ENCODE measurements around the gene PTPRE.

GRCh38 chr10:128059266-128059981, 152.5 kb downstream of the PTPRE start:
- TF ChIP-seq POLR2AphosphoS5 (IDR thresholded peaks at IDR 0.05; ENCODE audit: borderline replicate concordance, low read depth, low read length) (no peak), EZH2 (IDR thresholded peaks at IDR 0.05) (no peak)
